Urinary bladder (tissue), 4 donors: Measurements from ENCODE around the gene HYOU1. TPM values are rescaled to one million over a fixed set of nuclear protein-coding genes. Genes with fewer than 3 reads are reported as not detected.
A peak's percentile ranks its signal among the peaks of the same experiment; 100 is the strongest.
"Not testable (repeated sequence)": the region's sequence is repeated elsewhere in the genome, so short reads cannot be mapped to it uniquely, and the experiment has no call there.

ENCODE experiments used
- DNase-seq: peaks from one replicate; pipeline ENCODE4 v3.0.0-alpha.2; 2015; ENCODE audit errors: extremely low spot score
- H3K27ac ChIP-seq: one replicate; pipeline ENCODE4 v1.5.1; 2013; ENCODE audit warnings: low read depth, mild to moderate bottlenecking, moderate library complexity
- H3K36me3 ChIP-seq: one replicate; pipeline ENCODE4 v1.6.1; 2013; ENCODE audit warnings: mild to moderate bottlenecking, moderate library complexity; ENCODE audit not compliant: insufficient read depth
- H3K4me1 ChIP-seq: one replicate; pipeline ENCODE4 v1.6.1; 2013; ENCODE audit warnings: mild to moderate bottlenecking, moderate library complexity; ENCODE audit not compliant: insufficient read depth
- H3K4me3 ChIP-seq: one replicate; pipeline ENCODE4 v1.5.1; 2013; ENCODE audit warnings: low read depth, low read length
- WGBS: extraction: QIAGEN DNeasy Blood & Tissue Kit; methylation state at CpG from one replicate; pipeline ENCODE4 v1.1.7; 2013; 5-methylcytosine and 5-hydroxymethylcytosine counted together
- polyA plus RNA-seq: library from polyadenylated mRNA; stranded (reverse); fragments of 200-250 nt; gene quantifications from one replicate; pipeline ENCODE4 v1.2.3, GENCODE V29; 2013
- total RNA-seq: library from RNA; depleted of rRNA; stranded (reverse); fragments of >200 nt; gene quantifications from one replicate; pipeline ENCODE4 v1.2.3, GENCODE V29; 2014
- donor health status: healthy with polysubstance abuse.
- donor health status: healthy.

HYOU1 gene
- total and polyA plus RNA-seq, 2 donors, result 32.4 to 43.8 TPM

DNA sequence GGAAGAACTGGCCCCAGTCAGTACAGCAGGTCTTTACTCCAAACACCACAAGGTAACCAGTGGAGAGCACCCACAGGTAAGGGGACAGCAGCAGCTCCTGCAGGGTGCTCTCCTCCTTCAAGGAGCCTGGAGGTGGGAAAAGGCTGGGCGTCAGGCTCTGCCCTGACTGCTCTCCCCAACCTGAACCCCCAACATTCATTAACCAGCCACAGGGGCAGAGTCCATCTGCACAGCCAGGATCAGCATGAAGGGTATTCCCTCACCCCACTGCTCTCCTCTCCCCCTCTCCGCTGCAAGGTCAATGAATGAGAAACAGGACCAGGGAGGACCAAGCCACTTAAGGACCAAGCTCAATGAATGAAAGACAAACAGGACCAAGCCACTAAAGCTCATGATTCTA lies 30.0 kb downstream of the HYOU1 start:
- WGBS, result 91% methylated on average over 2 of the region's 2 CpGs
- Histone ChIP-seq H3K36me3 (peaks cover 3% of the 10 kb centered on the region), H3K4me1 (no peaks in the 10 kb centered on the region), H3K4me3 (no peak overlapping the region), H3K27ac (no peak overlapping the region)
- DNase-seq, result no peak

DNA sequence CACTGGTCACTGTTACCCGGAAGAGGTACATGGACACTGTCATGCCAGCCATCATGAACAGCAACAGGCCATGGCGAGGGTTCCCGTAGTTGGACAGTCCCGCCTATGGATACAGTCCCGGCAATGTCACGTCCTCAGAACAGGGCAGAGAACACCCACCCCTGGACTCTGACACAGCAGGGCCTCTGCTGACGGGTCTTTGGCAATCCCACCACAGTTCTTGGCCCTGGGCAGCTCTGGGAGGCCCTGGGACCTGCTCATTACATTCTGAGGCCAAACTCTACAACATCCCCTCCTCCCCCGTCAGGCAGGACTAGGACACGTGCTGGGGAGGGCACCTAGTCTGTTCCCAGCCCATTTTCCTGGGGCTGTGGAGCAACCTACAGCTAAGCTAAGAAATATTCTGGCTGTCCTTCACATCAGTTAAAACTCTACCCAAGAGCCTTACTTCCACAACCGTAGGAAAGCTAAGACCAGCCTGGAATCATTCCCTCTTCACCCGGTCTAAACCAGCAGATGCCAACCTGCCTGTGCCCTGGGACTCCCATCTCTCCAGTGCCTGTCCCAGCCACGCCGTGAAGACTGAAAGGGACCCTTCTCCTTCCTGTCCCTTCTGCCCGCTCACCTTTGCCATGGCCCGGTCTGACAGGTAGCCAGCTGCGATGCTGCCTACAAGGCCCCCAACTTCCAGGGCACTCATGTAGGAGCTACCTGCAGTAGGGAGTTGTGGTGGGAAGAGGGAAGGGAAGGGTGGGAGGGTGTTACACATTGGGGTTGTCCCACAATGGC lies 30.8 kb downstream of the HYOU1 start:
- no peak overlapping the region for H3K4me3 ChIP-seq
- no peak overlapping the region for H3K27ac ChIP-seq
- 88% methylated on average over 16 of the region's 16 CpGs for WGBS
- DNase-seq, result no peak
- peaks cover 3% of the 10 kb centered on the region for H3K36me3 ChIP-seq
- H3K4me1 ChIP-seq, result no peaks in the 10 kb centered on the region

DNA sequence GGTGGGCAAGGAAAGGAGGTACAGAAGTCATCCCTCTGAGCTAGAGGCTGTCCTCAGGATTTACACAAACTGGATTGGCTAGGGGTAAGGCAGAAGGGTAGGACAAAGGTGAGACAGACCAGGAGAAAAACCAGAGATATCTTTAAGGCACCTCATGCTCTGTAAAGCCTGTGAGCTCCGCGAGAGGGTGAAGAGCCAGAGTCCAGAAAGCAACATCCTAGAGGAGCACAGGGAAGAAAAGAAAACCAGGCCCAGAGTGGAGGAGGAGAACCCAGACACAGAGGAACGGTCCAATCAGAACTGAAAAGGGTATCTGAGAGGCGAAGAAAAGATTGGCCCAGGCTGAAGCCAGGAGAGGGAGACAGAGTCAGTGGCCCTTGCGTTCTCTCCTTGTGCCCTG lies 31.5 kb downstream of the HYOU1 start:
- Histone ChIP-seq H3K4me1 (no peaks in the 10 kb centered on the region), H3K27ac (no peak overlapping the region), H3K4me3 (no peak overlapping the region), H3K36me3 (peaks cover 3% of the 10 kb centered on the region)
- no peak for DNase-seq
- 79% methylated on average over 5 of the region's 5 CpGs for WGBS

DNA sequence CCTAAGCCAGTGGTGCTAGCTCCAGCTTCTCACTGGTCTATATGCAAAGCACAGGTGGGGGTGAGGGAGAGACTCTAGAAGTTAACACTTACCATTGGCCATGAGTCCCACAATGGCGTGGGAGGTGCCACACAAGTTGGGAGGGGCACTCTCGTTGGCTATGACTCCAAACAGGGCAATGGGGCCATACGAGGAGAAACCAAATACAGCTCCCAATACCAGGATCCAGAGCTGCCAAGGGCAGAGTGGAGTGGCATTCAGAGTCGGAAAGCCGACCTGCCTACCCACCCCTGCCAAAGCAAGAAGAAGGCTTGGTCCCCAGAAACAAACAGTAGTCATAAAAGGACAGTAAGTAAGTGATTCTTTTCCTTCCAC lies 31.9 kb downstream of the HYOU1 start:
- Histone ChIP-seq H3K27ac (no peak overlapping the region), H3K4me1 (no peaks in the 10 kb centered on the region), H3K36me3 (peaks cover 3% of the 10 kb centered on the region), H3K4me3 (no peak overlapping the region)
- DNase-seq, result no peak
- 68% methylated on average over 5 of the region's 5 CpGs for WGBS

DNA sequence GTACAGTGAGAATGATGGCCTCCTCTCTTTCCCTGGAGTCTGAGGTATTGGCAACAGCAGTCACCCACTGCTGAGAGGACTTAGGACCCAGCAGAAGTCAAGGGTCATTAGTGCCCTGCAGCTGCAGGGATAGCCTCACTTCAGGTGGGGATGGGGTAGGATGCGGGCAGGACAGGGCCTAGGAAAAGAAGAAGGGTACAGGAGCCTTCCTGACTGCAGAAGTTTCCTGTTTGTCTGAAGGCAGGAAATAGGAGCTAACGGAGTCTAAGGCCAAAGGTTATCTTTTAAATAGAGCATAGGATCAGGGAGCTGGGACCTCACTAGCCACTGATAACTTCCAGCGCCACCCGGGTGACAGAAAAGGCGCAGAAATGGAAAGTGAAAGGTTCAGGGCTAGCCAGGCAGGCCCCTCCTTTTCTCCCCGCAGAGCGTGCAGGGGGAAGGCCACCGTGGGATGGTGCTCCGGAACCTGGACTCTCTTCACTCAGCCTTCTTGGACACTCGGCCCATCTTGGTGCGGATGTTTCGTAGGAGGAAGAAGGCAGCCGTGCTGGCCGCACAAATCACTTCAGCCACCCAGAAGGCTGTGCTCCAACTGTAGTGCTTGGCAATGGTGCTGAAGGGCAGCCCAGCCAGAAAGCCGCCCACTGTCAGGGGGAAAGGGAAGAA lies 32.4 kb downstream of the HYOU1 start:
- WGBS, result 56% methylated on average over 15 of the region's 15 CpGs
- Histone ChIP-seq H3K36me3 (peaks cover 3% of the 10 kb centered on the region), H3K4me1 (no peaks in the 10 kb centered on the region), H3K4me3 (no peak overlapping the region), H3K27ac (no peak overlapping the region)
- no peak for DNase-seq

DNA sequence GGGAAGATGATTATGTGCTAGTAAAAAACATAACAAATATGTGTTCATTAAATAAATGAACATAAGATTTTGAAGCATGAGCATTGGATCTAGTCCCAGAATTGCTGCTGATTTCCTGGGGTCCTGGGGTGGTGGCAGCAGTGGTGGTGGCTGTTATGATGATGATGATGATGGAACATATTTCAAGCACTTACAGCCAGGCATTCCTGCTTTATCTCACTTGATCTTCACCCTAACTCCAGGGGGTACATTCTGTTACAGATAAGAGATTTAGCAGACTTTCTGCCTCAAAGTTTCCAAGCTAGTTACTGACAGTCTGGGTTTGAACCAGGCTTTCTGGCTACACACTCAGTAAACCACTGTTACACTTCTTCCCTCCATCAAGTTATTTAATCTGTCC lies 33.3 kb downstream of the HYOU1 start:
- Histone ChIP-seq H3K27ac (no peak overlapping the region), H3K36me3 (peaks cover 3% of the 10 kb centered on the region), H3K4me1 (no peaks in the 10 kb centered on the region), H3K4me3 (no peak overlapping the region)
- no peak for DNase-seq

DNA sequence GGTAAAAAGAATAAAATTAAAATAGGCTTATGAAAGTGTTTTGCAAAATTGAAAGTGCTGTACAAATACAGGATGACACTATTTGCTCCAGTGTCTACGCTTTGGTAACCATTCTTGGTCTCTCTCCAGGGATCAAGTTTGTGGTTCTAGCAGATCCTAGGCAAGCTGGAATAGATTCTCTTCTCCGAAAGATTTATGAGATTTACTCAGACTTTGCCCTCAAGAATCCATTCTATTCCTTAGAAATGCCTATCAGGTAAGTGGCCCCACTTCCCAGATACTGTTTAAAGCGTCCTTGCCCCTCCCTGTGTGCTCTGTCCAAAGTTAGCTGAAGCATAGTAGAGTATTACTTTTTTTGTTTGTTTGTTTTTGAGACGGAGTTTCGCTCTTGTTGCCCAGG lies 35.4 kb downstream of the HYOU1 start:
- H3K4me3 ChIP-seq, result no peak overlapping the region
- no peaks in the 10 kb centered on the region for H3K4me1 ChIP-seq
- H3K27ac ChIP-seq, result no peak overlapping the region
- 90% methylated on average over 5 of the region's 5 CpGs for WGBS
- no peak for DNase-seq
- peaks cover 3% of the 10 kb centered on the region for H3K36me3 ChIP-seq

DNA sequence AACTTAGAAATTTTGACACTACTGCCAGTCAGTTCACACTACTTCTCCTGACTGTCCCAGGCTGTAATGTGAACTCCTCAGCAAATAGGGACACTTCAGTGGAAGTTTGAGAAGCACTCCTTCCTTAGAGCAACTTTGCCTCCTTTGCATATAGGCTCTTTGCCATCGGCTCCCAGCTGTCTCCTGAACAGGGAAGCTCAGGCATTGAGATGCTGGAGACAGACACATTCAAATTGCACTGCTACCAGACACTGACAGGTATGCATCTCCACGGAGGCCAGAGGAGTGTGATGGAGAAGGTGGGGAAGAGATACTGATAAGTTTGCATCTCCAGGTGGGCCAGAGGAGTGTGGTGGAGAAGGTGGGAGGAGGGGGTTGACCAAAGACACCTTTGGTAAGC lies 37.0 kb downstream of the HYOU1 start:
- H3K4me3 ChIP-seq, result no peak overlapping the region
- WGBS, result 54% methylated on average over 2 of the region's 2 CpGs
- no peak for DNase-seq
- no peak overlapping the region for H3K27ac ChIP-seq
- no peaks in the 10 kb centered on the region for H3K4me1 ChIP-seq
- peaks cover 3% of the 10 kb centered on the region for H3K36me3 ChIP-seq

DNA sequence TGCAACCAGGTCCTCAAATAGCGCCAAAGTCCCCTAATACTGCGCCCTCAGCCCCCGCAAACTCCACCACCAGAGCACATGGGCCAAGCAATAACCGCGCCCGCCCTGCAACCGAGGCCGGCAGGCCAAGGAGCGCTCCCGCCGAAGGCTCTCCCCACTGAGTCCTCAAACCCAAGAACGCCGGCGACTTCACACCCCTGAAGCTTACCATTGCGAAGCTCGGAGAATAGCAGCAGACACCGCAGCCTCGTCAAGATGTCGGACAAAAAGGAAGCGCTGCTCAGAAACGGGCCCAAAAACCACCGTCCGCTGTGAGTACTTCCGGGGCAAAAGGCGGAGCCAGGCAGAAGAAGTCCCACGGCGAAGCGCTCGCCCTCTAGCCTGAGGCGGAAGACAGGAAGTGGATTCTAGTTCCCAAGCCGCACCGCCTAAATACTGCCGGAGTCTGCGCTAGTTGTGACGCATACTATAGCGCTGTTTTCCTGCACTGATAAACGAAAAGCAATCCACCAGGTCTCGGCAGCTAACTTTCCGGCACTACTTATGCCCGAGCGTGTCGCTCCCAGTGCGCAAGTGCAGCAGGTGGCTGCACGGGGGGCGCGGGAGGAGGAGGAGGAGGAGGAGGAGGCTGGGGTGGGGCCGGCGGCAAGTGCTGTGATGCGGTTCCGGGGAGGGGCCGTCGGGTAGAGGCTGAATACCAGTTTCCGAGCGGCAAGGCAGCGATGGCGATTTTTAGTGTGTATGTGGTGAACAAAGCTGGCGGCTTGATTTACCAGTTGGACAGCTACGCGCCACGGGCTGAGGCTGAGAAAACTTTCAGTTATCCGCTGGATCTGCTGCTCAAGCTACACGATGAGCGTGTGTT lies 38.7 kb downstream of the HYOU1 start, which contains the start of the genes RPS25 and TRAPPC4:
Gene RPS25, minus strand, starts transcription at position 270 of the 865 bp plus-strand sequence. Its CDS starts 59 bp downstream, at position 211.
Gene TRAPPC4, plus strand, starts transcription at position 693 of the 865 bp plus-strand sequence. Its CDS starts 30 bp downstream, at position 723.
- no peaks in the 10 kb centered on the region for H3K4me1 ChIP-seq
- under 1% methylated on average over 63 of the region's 63 CpGs for WGBS
- peak; percentile 94 for DNase-seq
- peaks cover 3% of the 10 kb centered on the region for H3K36me3 ChIP-seq
- peak within 1 kb of the TSS; percentile 92 for H3K27ac ChIP-seq
- H3K4me3 ChIP-seq, result peak within 1 kb of the TSS; percentile 82

DNA sequence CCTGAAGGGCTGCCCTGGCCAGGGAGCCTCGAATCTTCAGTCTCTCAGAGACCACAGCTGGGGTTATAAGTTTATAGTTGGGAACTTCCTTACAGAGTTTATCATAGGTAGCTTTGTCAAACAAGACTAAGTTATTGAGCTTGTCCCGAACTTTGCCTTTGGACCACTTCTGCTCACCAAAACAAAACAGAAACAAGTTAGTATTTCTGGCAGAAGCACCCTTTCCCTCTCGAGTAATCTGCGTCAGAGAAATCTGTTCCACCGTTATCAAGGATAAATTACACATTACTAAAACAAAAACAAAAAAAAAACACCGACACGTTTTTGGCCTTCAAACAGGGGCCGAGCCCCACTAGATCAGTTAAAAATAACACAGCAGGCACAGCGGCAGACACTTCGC lies 39.6 kb downstream of the HYOU1 start:
- not testable (repeated sequence) for H3K36me3 ChIP-seq, H3K4me1 ChIP-seq, DNase-seq
- H3K4me3 ChIP-seq, result peak overlapping the region; percentile 82
- WGBS, result 5% methylated on average over 10 of the region's 10 CpGs
- H3K27ac ChIP-seq, result peak overlapping the region; percentile 65

DNA sequence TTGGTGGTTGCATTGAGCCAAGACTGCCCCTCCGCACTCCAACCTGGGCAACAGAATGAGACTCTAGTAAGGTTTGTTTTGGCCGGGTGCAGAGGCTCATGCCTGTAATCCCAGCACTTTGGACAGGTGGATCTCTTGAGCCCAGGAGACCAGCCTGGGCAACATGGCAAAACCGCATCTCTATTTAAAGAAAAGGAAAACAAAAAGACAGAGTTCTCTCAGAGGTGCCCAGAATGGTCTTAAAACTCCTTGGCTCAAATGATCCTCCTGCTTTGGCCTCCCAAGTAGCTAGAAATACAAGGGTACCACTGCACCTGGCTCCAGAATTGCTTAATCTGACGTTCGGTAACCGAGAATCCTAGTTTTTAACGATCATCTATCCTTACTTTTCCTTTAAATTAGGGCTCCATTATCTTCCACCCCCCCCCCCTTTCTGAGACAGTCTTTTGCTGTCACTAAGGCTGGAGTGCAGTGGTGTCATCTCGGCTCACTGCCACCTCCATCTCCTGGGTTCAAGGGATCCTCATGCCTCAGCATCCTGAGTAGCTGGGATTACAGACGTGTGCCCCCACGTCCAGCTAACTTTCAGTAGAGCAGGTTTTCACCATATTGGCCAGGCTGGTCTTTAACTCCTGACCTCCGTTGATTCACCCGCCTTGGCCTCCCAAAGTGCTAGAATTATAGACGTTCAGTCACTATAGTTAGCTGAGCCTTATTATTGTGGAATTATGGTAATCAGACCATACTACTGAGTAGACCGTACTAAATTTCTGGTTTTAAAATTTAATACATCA lies 40.6 kb downstream of the HYOU1 start:
- Histone ChIP-seq H3K4me3 (no peak overlapping the region), H3K4me1 (no peaks in the 10 kb centered on the region), H3K36me3 (no peaks in the 10 kb centered on the region), H3K27ac (no peak overlapping the region)
- 73% methylated on average over 14 of the region's 14 CpGs for WGBS
- DNase-seq, result no peak

DNA sequence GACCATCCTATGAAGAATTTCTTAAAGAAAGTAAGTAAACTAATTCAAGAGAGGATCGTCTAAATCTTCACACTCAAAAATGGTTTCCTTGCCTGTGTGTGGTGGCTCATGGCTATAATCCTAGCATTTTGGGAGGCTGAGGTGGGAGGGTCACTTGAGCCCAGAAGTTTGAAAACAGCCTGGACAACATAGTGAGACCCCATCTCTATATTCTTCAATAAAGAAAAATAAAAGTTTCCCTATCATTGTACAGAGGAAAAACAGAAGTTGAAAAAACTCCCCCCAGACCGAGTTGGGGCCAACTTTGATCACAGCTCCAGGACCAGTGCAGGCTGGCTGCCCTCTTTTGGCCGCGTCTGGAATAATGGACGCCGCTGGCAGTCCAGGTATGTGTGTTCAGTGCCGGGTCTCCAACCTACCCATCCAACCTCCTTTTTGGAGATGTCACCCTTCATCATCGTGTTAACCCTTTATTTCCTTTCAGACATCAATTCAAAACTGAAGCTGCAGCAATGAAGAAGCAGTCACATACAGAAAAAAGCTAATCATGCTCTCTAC lies 41.9 kb downstream of the HYOU1 start:
- WGBS, result 67% methylated on average over 8 of the region's 8 CpGs
- Histone ChIP-seq H3K27ac (no peak overlapping the region), H3K36me3 (no peaks in the 10 kb centered on the region), H3K4me1 (no peaks in the 10 kb centered on the region), H3K4me3 (no peak overlapping the region)
- no peak for DNase-seq
